Brain pericyte (primary cell): ENCODE results near the gene VWA2.

Source experiments
- DNase-seq: peaks from one replicate; pipeline ENCODE4 v3.0.0-alpha.2; 2012; ENCODE audit warnings: low read depth, low spot score

The VWA2 gene

DNA sequence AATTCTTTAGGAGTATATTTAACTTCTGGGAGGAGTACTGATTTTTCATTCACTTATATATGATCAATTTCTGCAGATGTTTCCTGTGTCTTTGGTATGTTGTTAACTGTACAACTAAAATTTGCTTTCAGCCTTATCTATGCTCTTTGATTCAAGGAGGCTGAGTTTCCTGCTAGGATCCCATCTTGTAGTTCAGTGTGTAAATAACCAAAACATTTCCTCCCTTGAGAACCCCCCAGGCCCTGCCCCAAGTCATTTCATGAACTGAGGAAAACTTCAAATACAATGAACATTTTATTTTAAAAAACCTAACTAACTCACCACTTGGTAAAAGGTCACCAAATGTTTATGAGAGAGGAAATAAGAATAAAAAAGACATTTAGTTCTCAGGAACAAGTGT is 55.5 kb downstream of the VWA2 start:
- no peak for DNase-seq

- no peak for DNase-seq
Measured at GRCh38 chr10:114295393-114295792, 56.3 kb downstream of the VWA2 start.

GRCh38 chr10:114297136-114297705 is 58.2 kb downstream of the VWA2 start:
- no peak for DNase-seq

- DNase-seq: no peak
Measured at GRCh38 chr10:114300036-114300645, 61.1 kb downstream of the VWA2 start.

DNA sequence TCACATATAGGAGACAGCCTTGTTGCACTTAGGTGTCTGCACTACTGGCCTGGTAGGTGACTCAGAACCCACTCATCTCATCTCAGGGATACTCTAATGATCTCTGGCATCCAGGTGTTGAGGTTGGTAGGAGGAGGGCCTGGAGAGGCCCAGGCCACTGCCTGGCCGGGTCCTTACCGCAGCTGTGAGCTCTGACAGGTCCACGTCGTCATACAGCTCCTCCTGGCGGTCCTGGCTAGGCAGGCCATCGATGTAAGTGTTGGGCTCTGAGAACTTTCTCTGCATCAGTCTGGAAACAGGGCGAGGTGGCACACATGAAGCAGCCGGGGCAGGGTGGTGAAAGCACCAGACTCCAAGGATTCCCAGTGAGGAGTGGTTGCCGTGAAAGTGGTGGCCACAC is 62.1 kb downstream of the VWA2 start:
- no peak for DNase-seq

DNA sequence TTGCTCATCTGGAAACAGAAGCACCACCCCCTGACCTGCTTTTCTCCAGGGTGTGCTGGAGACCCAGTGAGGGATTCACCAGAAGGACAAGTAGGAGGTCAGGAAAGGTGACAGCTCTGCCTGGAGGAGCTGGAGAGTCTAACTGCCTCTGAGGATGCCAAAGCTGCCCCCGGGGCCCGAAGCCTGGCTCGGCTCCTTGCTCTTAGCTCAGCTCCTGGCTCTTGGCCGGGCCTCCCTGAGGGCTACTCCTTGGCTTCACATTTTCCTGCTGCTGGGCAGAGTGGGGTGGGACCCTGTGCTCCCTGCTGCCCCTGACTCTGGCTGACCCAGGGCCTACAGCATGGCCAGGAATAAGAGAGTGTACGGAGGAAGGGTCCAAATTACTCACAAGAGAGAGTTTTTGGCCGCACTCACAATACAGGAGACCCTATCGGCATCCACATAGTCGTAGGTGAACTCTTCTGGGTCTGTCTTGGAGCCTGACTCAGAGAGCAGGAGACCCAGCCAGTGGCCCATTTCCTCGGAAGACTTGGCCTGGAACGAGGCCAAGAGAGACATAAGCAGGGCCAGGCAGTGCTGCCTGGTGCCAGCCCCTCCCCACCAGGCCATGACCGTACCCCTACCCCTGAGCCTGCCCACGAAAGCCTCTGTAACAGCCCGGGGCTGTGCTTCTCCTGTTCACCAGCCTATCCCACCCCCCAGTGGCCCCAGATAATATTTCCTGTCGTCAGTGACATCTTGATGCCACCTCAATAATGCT is 63.1 kb downstream of the VWA2 start:
- DNase-seq: no peak

DNA sequence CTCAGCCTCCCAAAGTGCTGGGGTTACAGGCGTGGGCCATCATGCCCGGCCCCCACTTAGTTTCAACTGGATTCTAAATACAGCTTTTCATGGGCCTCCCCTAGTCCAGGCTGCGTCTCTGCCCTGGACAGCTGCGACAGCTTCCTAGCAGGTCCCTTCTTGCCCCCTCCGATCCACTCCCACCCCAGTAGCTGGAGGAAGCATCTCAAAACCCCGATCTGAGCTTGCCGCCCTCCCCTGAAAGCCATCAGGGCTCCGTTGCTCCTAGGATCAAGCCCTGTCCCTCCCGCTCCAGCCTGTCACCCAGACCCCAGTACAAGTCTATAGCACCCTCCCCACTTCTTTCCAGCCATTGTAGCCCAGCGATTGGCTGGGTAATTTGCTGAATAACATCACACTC is 64.5 kb downstream of the VWA2 start:
- DNase-seq: no peak

DNA sequence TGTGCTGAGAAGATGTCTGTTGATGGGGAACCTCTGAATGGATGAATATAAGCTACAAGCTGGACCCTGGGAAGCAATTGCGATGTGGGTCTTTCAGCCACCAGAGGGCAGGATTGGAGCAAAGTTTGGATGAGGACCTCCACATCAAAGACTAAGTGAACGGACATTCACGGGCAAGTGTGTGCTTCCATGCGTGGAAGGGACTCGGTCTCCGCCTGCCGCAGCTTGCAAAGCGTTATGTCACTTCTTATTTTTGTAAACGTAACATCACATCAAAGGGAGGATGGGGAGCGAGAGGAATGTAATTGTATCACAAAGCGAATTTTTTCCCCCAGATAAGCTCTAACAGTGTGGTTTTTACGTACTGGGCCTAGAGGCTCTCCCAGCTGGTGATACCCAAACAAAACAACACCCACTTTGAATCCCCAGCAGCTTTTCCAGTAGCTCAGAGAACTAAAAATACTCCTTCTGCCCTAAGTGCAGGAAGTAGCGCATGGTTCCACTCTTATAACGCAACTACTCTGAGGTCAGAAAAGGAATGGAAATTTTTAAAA is 65.0 kb downstream of the VWA2 start:
- DNase-seq: peak; percentile 85

- no peak for DNase-seq
Measured at GRCh38 chr10:114304571-114305421, 65.7 kb downstream of the VWA2 start.

GRCh38 chr10:114305521-114305925 is 66.5 kb downstream of the VWA2 start:
- no peak for DNase-seq

- peak; percentile 75 for DNase-seq
Measured at GRCh38 chr10:114306116-114306973, 67.3 kb downstream of the VWA2 start.

GRCh38 chr10:114307731-114308130 is 68.7 kb downstream of the VWA2 start:
- DNase-seq: no peak

DNA sequence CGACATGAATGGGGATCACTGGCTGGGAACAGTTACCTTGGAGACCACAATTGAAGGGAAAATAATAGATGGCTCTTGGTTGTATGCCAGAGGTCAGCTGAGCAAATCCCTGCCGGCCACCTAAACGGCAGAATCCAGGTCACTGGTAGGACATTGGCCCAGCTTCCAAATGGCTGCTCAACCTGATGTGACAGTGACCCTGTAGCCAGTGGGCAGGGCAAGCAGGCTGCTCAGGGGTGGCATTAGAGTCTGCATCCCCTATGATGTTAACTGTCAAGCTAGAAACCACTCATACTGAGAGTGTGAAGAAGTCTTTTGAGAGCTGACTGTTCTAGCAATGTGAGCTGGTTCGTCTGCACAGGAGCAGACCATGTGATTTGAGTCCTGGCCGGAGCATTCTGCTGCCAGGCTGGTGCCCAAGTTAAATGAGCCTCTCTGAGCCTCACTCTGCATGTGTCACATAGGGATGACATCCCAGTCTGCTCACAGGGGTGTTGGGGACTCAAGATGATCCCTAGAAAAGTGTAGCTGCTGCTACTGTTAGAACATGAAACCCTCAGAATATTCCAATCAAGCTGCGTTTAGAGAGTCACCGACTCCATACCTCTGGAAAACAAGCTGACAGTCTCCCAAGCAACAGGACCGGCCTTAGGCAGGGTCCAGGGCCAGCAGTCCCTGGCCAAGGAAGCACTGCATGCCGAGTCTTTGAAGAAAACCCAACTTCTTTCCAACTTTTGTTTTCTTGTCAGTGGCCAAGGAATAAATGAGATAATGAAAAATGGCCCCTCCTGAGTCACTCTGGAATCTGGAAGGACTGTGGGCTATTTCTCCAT is 69.7 kb downstream of the VWA2 start:
- DNase-seq: no peak

DNA sequence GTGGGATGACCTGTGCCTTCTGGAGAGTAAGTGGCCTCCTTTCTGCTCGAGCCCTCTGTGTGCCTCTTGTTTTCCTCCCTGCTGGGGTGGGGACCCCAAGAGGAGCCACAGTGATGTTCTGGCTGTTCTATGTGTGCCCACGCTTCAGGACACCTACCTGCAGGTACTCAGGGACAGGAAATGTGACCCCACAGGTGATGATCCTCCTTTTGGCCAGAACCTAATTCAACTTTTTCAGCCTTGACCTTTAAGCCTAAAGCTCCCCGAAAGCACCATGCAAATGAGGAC is 70.3 kb downstream of the VWA2 start:
- no peak for DNase-seq

GRCh38 chr10:114310346-114310745 is 71.3 kb downstream of the VWA2 start:
- no peak for DNase-seq

DNA sequence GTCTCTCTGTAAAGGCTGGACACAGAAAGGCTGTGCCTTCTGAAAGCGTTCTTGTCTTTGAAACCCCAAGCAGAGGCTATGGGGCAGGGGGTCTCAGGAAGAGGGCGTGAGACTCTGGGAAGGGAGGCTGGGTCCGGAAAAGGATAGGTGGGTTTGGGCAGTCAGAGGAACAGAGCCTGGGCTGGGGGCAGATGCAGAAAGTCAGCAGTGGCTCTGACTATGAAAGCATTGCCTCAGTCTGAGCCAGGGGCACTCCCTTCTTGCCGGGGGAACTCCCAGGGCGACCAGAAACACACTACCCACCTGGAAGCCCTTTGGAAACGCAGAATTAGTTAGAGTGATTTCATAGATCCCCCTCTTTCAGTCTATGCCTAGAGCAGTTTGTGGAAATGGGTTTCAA is 72.0 kb downstream of the VWA2 start:
- DNase-seq: no peak

DNA sequence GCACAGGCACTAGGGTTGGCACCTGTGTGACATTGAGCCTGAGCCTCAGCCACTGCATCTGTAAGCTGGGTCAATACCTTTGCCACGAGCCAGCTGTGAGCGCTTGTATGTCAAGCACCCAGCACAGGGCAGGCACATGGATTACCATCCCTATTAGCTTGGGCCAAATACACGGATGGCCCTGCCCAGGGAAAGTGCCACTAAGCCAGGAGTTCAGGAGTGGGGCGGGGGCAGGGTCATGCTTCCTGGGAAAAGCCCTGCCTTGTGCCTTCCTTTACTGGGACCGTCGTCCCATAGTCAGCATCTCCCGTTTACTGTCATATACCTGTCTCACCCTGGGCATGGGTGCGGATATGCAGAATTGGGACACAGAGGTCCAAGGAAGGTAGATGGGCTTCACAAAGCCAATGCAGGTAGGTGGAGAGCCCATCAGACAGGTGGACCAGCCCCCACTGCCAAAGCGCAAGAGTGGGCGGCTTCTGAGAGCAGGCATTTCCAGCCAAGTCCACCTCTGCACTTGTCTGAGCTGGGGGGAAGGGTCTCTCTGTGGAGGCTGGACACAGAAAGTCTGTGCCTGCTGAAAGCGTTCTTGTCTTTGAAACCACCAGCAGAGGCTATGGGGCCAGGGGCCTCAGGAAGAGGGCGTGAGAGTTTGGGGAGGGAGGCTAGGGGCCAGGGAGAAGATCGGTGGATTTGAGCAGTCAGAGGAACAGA is 72.6 kb downstream of the VWA2 start:
- DNase-seq: no peak

- DNase-seq: no peak
Measured at GRCh38 chr10:114313139-114313538, 74.1 kb downstream of the VWA2 start.

GRCh38 chr10:114313866-114314265 is 74.8 kb downstream of the VWA2 start:
- no peak for DNase-seq
